Progenitor cell of endocrine pancreas (in vitro differentiated cells): ENCODE results near the gene TRIM44. TPM values are rescaled to one million over a fixed set of nuclear protein-coding genes. Genes with fewer than 3 reads are reported as not detected.

Experiments
- DNase-seq: peaks from one replicate; pipeline ENCODE4 v3.0.0; 2021; ENCODE audit warnings: low spot score; ENCODE audit not compliant: unreplicated experiment
- H3K27ac Mint-ChIP-seq: 2 replicates; pipeline ENCODE4 v1.8.0; 2021; ENCODE audit warnings: mild to moderate bottlenecking, moderate library complexity, mixed read lengths
- H3K27me3 Mint-ChIP-seq: 2 replicates; pipeline ENCODE4 v1.8.0; 2021; ENCODE audit warnings: mixed read lengths
- H3K36me3 Mint-ChIP-seq: 2 replicates; pipeline ENCODE4 v1.8.0; 2022; ENCODE audit warnings: mixed read lengths; ENCODE audit not compliant: insufficient read depth
- H3K4me1 Mint-ChIP-seq: 2 replicates; pipeline ENCODE4 v1.8.0; 2021; ENCODE audit warnings: low read depth, mixed read lengths
- H3K4me3 Mint-ChIP-seq: 2 replicates; pipeline ENCODE4 v1.8.0; 2021; ENCODE audit warnings: low read depth, mild to moderate bottlenecking, moderate library complexity, mixed read lengths
- H3K9me3 Mint-ChIP-seq: 2 replicates; pipeline ENCODE4 v1.8.0; 2021; ENCODE audit warnings: low read depth, mixed read lengths
- total RNA-seq: library from RNA; stranded (reverse); gene quantifications from 2 replicates; pipeline ENCODE4 v1.2.1, GENCODE V29; 2021
- TF ChIP-seq, protein P1 (sequence below): fragments of 200-600 bp; sonication (generic); IDR thresholded peaks from one replicate; pipeline ENCODE4 v1.5.0; 2021; ENCODE audit warnings: antibody characterized with exemption, mild to moderate bottlenecking; ENCODE audit not compliant: unreplicated experiment

The TRIM44 gene
- total RNA-seq, 1 donor from 2014 or later = 65.1 TPM

DNA sequence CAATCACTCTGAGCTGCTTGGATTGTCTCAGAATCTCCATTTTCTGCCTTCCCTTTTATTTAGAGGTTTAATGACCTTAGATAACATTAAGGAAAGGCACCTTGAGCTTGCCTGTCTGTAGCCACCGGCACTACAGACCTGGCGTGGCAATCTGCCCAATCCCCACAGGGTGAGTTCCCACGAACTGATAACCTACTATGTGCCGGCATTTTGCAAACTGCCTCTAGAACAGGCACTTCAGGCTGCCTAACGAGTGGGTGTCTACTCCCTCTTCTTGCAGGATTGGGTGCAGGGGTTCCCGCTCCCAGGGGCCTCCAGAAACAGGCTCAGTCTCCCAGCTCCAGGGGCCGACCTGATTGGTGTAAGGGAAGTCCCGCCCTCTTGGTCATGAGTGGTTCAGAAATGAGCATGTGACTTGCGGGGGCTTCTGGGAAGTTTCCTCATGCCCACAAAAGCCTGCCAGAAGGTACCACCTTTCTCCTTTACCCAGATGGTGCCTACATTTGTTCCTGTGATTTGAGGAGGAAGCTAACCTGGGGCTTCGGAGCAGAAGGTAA lies 161.2 kb downstream of the TRIM44 start:
- Mint-ChIP-seq H3K9me3 (no peaks in the 10 kb centered on the region), H3K36me3 (no peaks in the 10 kb centered on the region), H3K27me3 (no peaks in the 10 kb centered on the region), H3K4me1 (peaks cover 4% of the 10 kb centered on the region), H3K27ac (no peak overlapping the region), H3K4me3 (no peak overlapping the region)
- DNase-seq = no peak
- TF ChIP-seq, protein P1, sequence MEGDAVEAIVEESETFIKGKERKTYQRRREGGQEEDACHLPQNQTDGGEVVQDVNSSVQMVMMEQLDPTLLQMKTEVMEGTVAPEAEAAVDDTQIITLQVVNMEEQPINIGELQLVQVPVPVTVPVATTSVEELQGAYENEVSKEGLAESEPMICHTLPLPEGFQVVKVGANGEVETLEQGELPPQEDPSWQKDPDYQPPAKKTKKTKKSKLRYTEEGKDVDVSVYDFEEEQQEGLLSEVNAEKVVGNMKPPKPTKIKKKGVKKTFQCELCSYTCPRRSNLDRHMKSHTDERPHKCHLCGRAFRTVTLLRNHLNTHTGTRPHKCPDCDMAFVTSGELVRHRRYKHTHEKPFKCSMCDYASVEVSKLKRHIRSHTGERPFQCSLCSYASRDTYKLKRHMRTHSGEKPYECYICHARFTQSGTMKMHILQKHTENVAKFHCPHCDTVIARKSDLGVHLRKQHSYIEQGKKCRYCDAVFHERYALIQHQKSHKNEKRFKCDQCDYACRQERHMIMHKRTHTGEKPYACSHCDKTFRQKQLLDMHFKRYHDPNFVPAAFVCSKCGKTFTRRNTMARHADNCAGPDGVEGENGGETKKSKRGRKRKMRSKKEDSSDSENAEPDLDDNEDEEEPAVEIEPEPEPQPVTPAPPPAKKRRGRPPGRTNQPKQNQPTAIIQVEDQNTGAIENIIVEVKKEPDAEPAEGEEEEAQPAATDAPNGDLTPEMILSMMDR = no peak

DNA sequence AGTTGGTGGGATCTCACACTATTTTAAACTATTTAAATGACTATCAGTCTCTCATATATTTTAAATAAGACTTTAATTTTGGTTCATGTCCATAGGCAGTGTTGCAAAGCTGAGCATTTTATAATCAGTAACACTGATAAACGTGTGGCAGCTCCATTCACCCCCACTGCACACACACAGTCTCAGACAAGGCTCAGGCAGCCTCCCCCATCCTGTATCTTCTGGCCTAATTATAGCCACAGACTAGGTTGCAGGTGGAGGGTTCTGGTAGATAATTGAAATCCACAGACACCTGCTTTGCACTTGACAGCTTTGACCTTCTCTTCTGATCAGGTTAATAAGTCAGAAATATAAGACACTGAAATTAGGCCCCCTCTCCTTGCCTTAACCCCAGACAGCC lies 162.8 kb downstream of the TRIM44 start:
- Mint-ChIP-seq H3K4me3 (no peak overlapping the region), H3K27ac (no peak overlapping the region), H3K27me3 (no peaks in the 10 kb centered on the region), H3K36me3 (no peaks in the 10 kb centered on the region), H3K4me1 (peaks cover 4% of the 10 kb centered on the region), H3K9me3 (no peaks in the 10 kb centered on the region)
- TF ChIP-seq, protein P1 = no peak
- no peak for DNase-seq

DNA sequence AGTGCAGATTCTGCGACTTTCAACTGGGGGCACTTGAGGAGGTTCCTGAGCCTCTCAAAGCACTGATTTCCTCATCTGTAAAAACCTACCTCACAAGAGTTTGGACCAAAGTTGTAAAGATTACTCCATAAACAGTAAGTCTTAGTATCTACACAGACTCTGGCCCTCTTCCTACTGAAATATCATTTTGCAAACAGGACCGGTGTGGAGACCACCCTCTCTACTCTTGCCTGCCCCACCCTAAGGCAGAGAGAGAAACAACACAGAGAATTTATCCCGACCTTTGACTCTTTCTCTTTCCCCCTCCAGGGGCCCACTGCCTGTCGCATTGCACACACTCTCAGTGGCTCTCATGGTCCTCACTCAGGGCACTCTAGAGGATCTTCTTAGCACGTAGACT lies 163.4 kb downstream of the TRIM44 start:
- Mint-ChIP-seq H3K27me3 (no peaks in the 10 kb centered on the region), H3K27ac (no peak overlapping the region), H3K4me1 (peaks cover 4% of the 10 kb centered on the region), H3K36me3 (no peaks in the 10 kb centered on the region), H3K9me3 (no peaks in the 10 kb centered on the region), H3K4me3 (no peak overlapping the region)
- TF ChIP-seq, protein P1 = no peak
- DNase-seq = no peak

DNA sequence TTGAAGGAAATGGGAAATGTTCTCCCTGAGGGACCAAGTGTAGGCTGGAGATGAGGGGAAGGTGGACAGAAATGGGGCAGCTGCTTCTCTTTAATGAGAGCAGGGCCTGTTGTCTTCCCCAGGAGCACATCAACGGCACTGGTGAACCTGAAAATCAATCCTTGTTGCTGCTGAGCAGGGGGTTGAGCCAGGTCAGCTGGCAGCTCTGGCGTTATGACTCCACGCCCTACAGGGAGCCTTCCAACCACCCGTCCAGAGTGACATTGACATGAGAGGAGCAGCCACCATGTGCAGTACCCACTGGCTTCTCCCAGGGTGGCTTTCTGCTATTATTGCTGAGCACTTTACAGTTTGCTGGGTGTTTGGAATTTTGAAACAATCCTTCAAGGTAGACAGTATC lies 164.4 kb downstream of the TRIM44 start:
- H3K27ac Mint-ChIP-seq = no peak overlapping the region
- TF ChIP-seq, protein P1 = no peak
- no peaks in the 10 kb centered on the region for H3K9me3 Mint-ChIP-seq
- no peak for DNase-seq
- no peaks in the 10 kb centered on the region for H3K27me3 Mint-ChIP-seq
- H3K4me1 Mint-ChIP-seq = peaks cover 4% of the 10 kb centered on the region
- no peak overlapping the region for H3K4me3 Mint-ChIP-seq
- no peaks in the 10 kb centered on the region for H3K36me3 Mint-ChIP-seq

DNA sequence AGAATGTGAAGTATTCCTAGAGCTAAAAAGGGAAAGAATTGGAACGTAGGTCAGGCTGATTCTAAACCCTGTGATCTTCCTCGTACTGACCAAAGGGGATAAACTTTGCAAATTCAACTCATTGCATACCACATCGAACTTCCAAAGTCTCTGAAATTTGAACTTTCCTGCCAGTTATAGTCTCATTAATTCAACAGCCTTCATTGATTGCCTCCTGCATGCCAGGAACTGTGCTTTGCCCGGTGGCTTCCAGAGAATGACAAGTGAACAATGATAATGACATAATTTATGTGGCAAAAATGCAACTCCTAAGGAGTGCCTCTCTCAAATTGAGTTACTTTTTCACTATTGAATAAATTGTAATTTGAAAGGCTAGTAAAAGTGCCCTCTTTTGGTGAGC lies 173.6 kb downstream of the TRIM44 start:
- no peak overlapping the region for H3K27ac Mint-ChIP-seq
- no peak overlapping the region for H3K4me3 Mint-ChIP-seq
- H3K36me3 Mint-ChIP-seq = no peaks in the 10 kb centered on the region
- TF ChIP-seq, protein P1 = no peak
- peaks cover 15% of the 10 kb centered on the region for H3K4me1 Mint-ChIP-seq
- H3K9me3 Mint-ChIP-seq = peaks cover 6% of the 10 kb centered on the region
- DNase-seq = no peak
- no peaks in the 10 kb centered on the region for H3K27me3 Mint-ChIP-seq
